ENCODE measurements around the gene LMNA.
"Not testable (repeated sequence)": the region's sequence is repeated elsewhere in the genome, so short reads cannot be mapped to it uniquely, and the experiment has no call there.

LMNA gene

DNA sequence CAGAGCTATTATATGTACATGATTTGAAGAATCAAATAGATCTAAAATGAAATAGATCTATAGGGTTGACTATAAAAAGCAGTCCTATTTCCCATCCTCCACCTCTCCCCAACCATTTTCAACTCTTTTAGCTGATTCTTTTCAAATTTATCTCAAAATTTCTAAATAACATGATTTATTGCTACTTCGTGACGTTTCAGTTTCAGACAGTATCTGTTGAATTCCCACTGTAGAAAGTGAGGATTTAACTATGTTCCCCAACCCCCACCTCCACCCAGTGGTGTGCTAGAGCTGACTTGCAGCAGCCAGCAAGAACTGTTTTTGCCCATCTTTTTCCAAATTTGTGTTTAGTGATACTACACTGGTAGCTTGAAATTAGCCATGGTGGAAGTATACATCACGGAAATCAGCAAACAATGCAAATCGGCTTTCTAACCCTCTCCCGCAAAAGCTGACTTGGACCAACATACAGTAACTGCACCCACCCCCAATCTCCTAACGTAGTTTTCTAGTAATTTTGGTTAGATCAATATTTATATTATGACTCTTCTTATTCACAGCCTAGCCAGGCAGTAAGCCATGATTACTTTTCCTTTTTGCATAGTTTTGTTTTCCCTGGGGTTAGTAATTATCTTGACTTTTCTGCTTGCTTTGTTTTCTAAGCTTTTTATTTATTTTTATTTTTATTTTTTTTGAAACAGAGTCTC, 49.8 kb downstream of the LMNA start:
- no peak for DNase-seq

DNA sequence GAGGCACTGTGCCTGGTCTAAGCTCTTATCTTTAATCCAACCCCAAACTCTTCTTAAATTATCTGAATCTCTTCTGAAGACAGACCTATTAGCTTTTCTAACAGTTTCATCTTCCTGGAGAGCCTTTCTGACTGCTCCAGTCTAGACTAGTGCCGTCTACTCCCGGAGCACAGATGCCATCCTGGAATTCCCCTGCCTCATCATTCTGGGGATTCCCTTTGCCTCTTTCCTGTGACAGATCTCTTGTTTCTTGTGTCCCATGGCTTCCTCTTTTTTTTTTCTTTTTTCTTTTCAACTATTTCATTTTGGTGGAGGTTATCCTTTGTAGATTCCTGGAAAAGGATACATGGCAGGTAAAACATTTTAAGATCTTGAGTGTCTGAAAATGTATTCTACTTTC, 50.6 kb downstream of the LMNA start:
- DNase-seq, result no peak

DNA sequence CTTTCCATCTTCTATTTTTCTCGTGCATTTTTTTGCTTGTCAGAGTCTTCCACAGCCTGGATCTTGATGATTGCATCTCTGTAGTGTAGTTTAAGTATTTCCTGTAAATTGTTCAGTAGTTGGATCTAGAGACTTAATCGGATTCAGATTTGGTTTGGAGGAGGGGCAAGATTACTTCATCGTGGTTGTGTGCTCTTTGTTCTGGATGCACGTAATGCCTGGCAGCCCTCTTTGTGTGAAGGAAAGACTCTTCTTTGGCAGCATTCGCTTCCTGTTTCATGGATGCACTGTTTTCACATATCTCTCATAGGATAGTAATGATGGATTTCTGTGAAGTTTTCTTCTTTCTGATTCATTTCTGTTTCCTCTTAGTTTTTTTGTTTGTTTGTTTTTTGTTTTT, 53.0 kb downstream of the LMNA start:
- DNase-seq, result no peak

DNA sequence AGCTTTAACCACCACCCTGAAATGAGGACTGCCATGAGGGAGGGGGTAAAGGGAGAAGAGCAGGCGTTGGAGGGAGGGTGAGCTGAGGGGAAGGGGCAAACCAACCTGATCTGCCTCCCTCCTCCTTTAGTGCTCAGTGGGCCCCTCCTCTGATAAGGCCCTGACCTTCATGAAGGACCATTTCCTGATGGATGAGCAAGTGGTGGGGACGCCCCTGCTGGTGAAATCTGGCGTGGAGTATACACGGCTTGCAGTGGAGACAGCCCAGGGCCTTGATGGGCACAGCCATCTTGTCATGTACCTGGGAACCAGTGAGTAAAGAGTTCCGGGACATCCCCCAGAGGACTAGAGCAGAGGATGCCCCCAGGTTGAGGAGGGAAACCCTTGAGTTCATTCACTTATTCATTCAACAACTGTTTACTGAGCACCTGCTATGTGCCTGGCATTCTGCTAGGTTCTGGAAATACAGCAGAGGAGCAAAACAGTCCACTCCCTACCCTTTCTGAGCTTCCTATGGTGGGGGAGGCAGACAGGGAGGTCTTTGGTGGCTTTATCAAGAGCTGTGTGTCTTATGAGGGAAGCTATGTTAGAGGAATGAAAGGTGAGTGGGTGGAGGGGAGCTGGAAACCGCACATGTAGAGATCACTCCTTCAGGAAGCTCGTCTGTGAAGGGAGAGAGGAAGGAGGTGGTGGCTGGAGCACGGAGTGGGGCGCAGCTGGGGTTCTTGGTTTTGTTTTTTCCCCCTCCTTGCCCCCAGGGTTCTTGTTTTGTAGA, 58.4 kb downstream of the LMNA start:
- no peak for DNase-seq

DNA sequence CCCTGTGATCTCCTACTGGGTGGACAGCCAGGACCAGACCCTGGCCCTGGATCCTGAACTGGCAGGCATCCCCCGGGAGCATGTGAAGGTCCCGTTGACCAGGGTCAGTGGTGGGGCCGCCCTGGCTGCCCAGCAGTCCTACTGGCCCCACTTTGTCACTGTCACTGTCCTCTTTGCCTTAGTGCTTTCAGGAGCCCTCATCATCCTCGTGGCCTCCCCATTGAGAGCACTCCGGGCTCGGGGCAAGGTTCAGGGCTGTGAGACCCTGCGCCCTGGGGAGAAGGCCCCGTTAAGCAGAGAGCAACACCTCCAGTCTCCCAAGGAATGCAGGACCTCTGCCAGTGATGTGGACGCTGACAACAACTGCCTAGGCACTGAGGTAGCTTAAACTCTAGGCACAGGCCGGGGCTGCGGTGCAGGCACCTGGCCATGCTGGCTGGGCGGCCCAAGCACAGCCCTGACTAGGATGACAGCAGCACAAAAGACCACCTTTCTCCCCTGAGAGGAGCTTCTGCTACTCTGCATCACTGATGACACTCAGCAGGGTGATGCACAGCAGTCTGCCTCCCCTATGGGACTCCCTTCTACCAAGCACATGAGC, 62.2 kb downstream of the LMNA start:
- DNase-seq, result no peak

DNA sequence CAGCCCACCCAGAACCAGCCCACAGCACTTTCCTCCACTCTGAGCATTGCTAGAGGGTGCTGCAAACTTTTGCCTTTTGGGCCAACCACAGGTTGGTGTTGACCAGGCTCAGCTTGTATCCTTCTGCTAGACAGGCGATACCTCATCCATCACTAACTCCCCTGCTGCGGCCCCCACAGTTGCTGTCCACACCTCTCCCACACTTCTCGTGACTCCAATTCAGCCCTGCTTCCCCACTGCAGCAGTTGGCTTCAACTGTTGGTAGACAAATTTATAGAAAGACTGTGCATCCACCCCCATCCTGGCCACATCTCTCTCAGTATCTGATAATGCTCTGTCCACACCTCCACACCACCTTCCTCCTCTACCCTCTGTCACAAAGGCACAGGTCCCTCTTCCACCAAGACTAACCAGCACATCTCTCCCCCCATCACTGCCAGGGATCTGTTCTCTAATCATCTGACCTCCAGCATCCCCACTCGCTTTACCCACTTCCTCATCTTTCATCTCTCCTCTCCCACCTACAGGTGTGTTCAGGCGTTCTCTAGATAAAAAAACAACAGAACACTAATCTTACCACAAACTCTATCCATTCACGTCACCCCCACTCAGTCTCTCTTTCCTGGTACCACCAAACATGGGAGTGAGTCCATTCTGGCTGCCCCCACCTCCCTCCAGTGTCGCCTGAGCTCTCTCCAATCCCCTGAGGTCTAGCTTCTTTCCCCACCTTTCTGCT, 63.6 kb downstream of the LMNA start:
- DNase-seq, result no peak

DNA sequence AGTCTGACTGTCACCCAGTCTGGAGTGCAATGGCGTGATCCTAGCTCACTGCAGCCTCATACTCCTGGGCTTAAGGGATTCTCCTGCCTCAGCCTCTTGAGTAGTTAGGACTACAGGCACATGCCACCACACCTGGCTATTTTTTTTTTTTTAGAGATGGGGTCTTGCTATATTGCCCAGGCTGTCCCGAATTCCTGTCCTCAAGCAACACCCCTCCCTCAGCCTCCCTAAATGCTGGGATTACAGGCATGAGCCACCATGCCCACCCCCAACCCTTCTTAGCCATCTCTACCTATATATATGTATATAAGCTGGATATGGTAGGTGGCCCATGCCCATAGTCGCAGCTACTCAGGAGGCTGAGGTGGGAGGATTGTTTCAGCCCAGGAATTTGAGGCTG, 66.0 kb downstream of the LMNA start:
- no peak for DNase-seq

DNA sequence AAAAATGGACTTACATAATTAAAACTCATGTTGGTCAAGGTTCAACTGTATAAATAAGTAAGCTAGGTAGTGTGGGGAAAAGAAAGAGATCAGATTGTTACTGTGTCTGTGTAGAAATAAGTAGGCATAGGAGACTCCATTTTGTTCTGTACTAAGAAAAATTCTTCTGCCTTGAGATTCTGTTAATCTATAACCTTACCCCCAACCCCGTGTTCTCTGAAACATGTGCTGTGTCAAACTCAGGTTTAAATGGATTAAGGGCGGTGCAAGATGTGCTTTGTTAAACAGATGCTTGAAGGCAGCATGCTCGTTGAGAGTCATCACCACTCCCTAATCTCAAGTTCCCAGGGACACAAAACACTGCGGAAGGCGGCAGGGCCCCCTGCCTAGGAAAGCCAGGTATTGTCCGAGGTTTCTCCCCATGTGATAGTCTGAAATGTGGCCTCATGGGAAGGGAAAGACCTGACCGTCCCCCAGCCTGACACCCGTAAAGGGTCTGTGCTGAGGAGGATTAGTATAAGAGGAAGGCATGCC, 66.9 kb downstream of the LMNA start:
- peak in 1 of 2 experiments; percentile 23 for DNase-seq

DNA sequence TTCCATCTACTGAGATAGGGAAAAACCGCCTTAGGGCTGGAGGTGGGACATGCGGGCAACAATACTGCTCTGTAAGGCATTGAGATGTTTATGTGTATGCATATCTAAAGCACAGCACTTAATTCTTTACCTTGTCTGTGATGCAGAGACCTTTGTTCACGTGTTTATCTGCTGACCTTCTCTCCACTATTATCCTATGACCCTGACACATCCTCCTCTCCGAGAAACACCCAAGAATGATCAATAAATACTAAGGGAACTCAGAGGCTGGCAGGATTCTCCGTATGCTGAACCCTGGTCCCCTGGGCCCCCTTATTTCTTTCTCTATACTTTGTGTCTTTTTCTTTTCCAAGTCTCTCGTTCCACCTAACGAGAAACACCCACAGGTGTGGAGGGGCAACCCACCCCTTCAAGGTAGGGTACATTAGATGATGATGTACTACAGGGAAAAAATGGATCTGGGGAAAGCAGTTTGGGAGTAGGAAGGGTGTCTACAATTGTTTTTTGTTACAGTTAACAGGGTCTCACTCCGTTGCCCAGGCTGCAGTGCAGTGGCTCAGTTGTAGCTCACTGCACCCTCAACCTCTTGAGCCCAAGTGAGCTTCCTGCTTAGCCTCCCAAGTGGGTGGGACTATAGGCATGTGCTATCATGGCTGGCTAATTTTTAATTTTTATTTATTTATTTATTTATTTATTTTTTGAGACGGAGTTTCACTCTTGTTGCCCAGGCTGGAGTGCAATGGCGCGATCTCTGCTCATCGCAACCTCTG, 67.7 kb downstream of the LMNA start:
- not testable (repeated sequence) for DNase-seq

DNA sequence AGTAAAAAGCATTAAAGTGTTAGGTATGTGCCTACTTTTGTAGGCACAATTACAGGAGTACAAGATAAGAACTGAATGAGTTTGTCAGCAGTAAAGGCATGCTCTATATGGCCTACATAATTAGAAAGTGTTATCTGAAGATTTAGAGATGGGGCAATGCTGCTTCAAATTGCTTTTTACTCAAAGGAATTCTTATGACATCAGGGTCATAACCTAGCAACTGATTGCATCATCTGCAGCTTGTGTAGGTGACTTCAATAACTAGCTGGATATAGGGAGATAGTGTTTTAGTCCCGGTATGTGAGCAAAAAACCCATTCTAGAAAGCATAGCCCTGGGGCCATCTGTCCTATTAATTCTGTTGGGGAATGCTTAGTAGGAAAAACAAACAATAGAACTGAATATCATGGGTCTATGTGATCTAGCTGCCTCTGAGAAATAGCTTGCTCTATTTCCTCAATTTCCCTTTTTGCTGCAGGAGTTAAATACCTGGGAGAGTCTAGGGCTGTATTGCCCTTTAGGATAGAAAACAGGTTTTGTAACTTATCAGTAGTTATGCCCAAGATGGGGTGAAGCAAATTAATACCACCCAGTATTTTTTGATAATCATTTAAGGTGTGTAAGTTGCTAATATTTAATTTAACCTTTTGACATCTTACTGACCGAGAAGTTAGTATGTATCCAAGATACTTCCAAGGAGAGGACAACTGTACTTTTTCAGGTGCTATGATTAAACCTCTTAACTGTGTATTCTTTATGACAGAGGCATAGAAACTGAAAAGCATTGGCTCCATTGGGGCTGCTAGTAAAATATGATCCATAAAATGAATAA, 72.1 kb downstream of the LMNA start:
- not testable (repeated sequence) for DNase-seq
